ENCODE results near the gene UACA. TPM values are rescaled to one million over a fixed set of nuclear protein-coding genes. Genes with fewer than 3 reads are reported as not detected.
"Not testable (repeated sequence)": the region's sequence is repeated elsewhere in the genome, so short reads cannot be mapped to it uniquely, and the experiment has no call there.

The UACA gene
- total and polyA plus RNA-seq, 2 experiments from 2014 or later: 46.7 to 58.7 TPM

DNA sequence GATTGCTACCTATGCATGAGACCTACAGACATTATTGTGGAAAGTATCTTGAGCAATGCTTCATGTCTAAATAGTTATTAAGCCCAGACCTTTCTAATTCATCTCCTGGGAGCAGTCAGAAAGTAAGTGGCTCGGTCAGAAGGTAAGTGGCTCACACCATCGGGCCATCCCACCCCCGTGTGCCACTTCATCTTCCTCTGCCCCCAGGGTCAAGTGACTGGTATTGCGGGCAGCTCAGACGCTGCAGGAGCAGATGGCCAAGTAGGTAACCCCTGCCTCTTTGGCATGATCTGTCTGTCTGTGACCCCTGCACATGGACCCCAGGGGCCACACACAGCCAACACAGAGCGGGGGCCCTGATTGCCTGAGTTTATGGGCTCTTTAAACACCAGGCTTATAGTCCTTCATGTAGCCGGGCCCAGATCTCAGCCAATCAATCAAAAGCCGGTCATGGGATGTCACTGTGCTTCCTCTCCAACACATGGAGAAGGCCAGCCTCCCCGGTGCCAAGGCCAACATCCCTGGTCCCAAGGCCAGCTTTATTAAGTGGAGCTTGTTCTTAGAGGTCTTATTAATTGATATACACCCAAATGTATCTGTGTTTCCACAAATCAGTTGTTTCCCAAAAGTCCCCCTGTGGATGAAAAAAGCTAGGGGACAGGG is 47.7 kb upstream of the UACA start:
- H3K9me3 ChIP-seq (ENCODE audit: low read depth): no peaks in the 10 kb centered on the region
- TF ChIP-seq EZH2 (IDR thresholded peaks at IDR 0.05; ENCODE audit: borderline replicate concordance): no peak
- TF ChIP-seq EZH2phosphoT487 (IDR thresholded peaks at IDR 0.05; ENCODE audit: low read depth, severe bottlenecking, unreplicated experiment): no peak
- TF ChIP-seq CTCF (IDR thresholded peaks at IDR 0.05; ENCODE audit: poor library complexity): no peak
- H2AFZ ChIP-seq: no peak overlapping the region
- no peaks in the 10 kb centered on the region for H3K9me2 ChIP-seq (replicated peaks; ENCODE audit: insufficient read depth)
- WGBS (ENCODE audit: low lambda C conversion rate, missing lambda C conversion rate): 88% methylated on average over 9 of the region's 9 CpGs
- H3K27me3 ChIP-seq: no peaks in the 10 kb centered on the region
- no peaks in the 10 kb centered on the region for H4K20me1 ChIP-seq (ENCODE audit: insufficient read depth, poor library complexity, severe bottlenecking)
- no peak overlapping the region for H3K4me2 ChIP-seq
- H3K4me3 ChIP-seq: no peak overlapping the region
- no peak for DNase-seq (ENCODE audit: low spot score)
- no peaks in the 10 kb centered on the region for H3K36me3 ChIP-seq (replicated peaks; ENCODE audit: insufficient read depth, low read depth)
- no peak overlapping the region for H3K27ac ChIP-seq
- H3K79me2 ChIP-seq: no peaks in the 10 kb centered on the region
- no peaks in the 10 kb centered on the region for H3K4me1 ChIP-seq (ENCODE audit: insufficient read depth)

DNA sequence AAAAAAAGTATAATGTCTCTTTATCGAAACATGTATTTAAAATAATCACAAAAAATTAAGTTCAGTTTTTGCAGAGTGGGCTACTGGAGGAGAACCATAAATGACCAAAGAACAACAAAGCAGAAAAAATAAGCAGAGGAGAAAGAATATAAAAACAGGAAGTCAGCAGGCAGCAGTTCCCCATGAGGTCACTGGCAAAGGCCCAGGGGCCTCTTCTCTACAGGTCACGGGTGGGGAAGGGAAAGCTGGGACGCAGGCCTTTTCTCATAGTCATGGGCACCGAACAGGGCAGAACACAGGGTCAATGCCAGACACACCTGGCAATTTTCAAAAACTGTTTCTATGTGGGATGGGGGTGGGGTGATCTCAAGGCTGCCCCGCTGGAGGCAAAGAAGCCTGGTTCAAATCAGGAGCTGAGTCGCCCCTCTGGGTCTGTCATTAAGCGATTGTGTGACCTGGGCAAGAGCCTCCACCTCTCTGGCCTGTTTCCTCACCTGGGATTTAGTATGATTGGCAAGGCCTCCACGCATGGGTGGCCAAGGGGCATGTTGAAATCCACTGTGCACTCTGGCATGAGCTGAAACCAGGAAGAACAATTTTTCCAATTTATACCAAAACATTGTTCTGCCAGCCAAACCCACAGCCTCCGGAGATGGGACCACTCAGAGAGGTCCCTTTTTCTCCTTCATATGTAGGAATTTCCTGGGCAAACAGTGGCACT is 43.8 kb upstream of the UACA start:
- no peaks in the 10 kb centered on the region for H3K4me1 ChIP-seq (ENCODE audit: insufficient read depth)
- no peak for TF ChIP-seq EZH2 (IDR thresholded peaks at IDR 0.05; ENCODE audit: borderline replicate concordance)
- TF ChIP-seq CTCF (IDR thresholded peaks at IDR 0.05; ENCODE audit: poor library complexity): no peak
- no peak for TF ChIP-seq EZH2phosphoT487 (IDR thresholded peaks at IDR 0.05; ENCODE audit: low read depth, severe bottlenecking, unreplicated experiment)
- no peak overlapping the region for H3K4me3 ChIP-seq
- H4K20me1 ChIP-seq (ENCODE audit: insufficient read depth, poor library complexity, severe bottlenecking): no peaks in the 10 kb centered on the region
- no peaks in the 10 kb centered on the region for H3K27me3 ChIP-seq
- no peaks in the 10 kb centered on the region for H3K9me2 ChIP-seq (replicated peaks; ENCODE audit: insufficient read depth)
- 89% methylated on average over 9 of the region's 9 CpGs for WGBS (ENCODE audit: low lambda C conversion rate, missing lambda C conversion rate)
- no peaks in the 10 kb centered on the region for H3K79me2 ChIP-seq
- no peaks in the 10 kb centered on the region for H3K36me3 ChIP-seq (replicated peaks; ENCODE audit: insufficient read depth, low read depth)
- no peak for DNase-seq (ENCODE audit: low spot score)
- no peak overlapping the region for H2AFZ ChIP-seq
- no peak overlapping the region for H3K4me2 ChIP-seq
- H3K27ac ChIP-seq: no peak overlapping the region
- no peaks in the 10 kb centered on the region for H3K9me3 ChIP-seq (ENCODE audit: low read depth)

DNA sequence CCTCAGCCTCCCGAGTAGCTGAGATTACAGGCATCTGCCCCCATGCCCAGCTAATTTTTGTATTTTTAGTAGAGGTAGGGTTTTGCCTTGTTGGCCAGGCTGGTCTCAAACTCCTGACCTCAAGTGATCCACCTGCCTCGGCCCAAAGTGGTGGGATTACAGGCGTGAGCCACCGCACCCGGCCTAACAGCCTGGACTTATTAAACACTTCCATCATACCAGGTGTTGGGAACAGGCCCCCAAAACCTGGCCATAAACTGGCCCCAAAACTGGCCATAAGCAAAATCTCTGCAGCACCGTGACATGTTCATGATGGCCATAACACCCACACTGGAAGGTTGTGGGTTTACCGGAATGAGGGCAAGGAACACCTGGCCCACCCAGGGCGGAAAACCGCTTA is 41.0 kb upstream of the UACA start:
- not testable (repeated sequence) for H3K79me2 ChIP-seq; H3K4me1 ChIP-seq (ENCODE audit: insufficient read depth); H3K4me3 ChIP-seq; H3K36me3 ChIP-seq (replicated peaks; ENCODE audit: insufficient read depth, low read depth); DNase-seq (ENCODE audit: low spot score); H3K27me3 ChIP-seq; H4K20me1 ChIP-seq (ENCODE audit: insufficient read depth, poor library complexity, severe bottlenecking); H3K9me2 ChIP-seq (replicated peaks; ENCODE audit: insufficient read depth); H3K9me3 ChIP-seq (ENCODE audit: low read depth); H3K4me2 ChIP-seq; H2AFZ ChIP-seq; H3K27ac ChIP-seq
- WGBS (ENCODE audit: low lambda C conversion rate, missing lambda C conversion rate): 98% methylated on average over 9 of the region's 9 CpGs

GRCh38 chr15:70802629-70803028 is 39.3 kb upstream of the UACA start:
- DNase-seq (ENCODE audit: low spot score): no peak
- H2AFZ ChIP-seq: no peak overlapping the region
- H3K9me2 ChIP-seq (replicated peaks; ENCODE audit: insufficient read depth): no peaks in the 10 kb centered on the region
- no peak for TF ChIP-seq EZH2 (IDR thresholded peaks at IDR 0.05; ENCODE audit: borderline replicate concordance)
- TF ChIP-seq EZH2phosphoT487 (IDR thresholded peaks at IDR 0.05; ENCODE audit: low read depth, severe bottlenecking, unreplicated experiment): no peak
- no peak for TF ChIP-seq CTCF (IDR thresholded peaks at IDR 0.05; ENCODE audit: poor library complexity)
- no peak overlapping the region for H3K4me3 ChIP-seq
- H3K9me3 ChIP-seq (ENCODE audit: low read depth): no peaks in the 10 kb centered on the region
- H3K4me1 ChIP-seq (ENCODE audit: insufficient read depth): peaks cover 10% of the 10 kb centered on the region
- no peaks in the 10 kb centered on the region for H3K27me3 ChIP-seq
- no peaks in the 10 kb centered on the region for H4K20me1 ChIP-seq (ENCODE audit: insufficient read depth, poor library complexity, severe bottlenecking)
- H3K27ac ChIP-seq: no peak overlapping the region
- WGBS (ENCODE audit: low lambda C conversion rate, missing lambda C conversion rate): 80% methylated on average over 4 of the region's 4 CpGs
- H3K4me2 ChIP-seq: no peak overlapping the region
- no peaks in the 10 kb centered on the region for H3K36me3 ChIP-seq (replicated peaks; ENCODE audit: insufficient read depth, low read depth)
- H3K79me2 ChIP-seq: no peaks in the 10 kb centered on the region

All from hepatocyte (in vitro differentiated cells).